WTC11 (cell line): Measurements from ENCODE around the gene PNLDC1. TPM values are rescaled to one million over a fixed set of nuclear protein-coding genes. Genes with fewer than 3 reads are reported as not detected.

Experiments
- ATAC-seq: fragments of 200-7000 bp; cut with Tn5 transposase; 2 replicates; pipeline ENCODE4 v1.10.0; 2021; ENCODE audit warnings: mild to moderate bottlenecking, moderate library complexity
- CTCF ChIA-PET: fragments of 300-600 bp; sonication (Branson Sonifier 250); formaldehyde crosslinking; loops from one replicate; lab custom pipeline; 2021; ENCODE audit warnings: antibody characterized with exemption; lab: Charles Lee
- POLR2A ChIA-PET: fragments of 350-600 bp; sonication (Branson Sonifier 250); formaldehyde crosslinking; loops from one replicate; lab custom pipeline; 2021; ENCODE audit warnings: antibody characterized with exemption; lab: Charles Lee
- DNase-seq: peaks from one replicate; pipeline ENCODE4 v3.0.0; 2021; ENCODE audit warnings: low spot score
- H3K27ac Mint-ChIP-seq: 2 replicates; pipeline ENCODE4 v1.8.0; 2021; ENCODE audit warnings: mixed read lengths
- H3K27me3 Mint-ChIP-seq: 2 replicates; pipeline ENCODE4 v1.8.0; 2021; ENCODE audit warnings: low read depth, mild to moderate bottlenecking, moderate library complexity, mixed read lengths
- H3K36me3 Mint-ChIP-seq: 2 replicates; pipeline ENCODE4 v1.8.0; 2021; ENCODE audit warnings: mixed read lengths
- H3K4me1 Mint-ChIP-seq: 2 replicates; pipeline ENCODE4 v1.8.0; 2022; ENCODE audit warnings: mixed read lengths
- H3K4me3 Mint-ChIP-seq: 2 replicates; pipeline ENCODE4 v1.8.0; 2021; ENCODE audit warnings: mild to moderate bottlenecking, moderate library complexity, mixed read lengths
- H3K9me3 Mint-ChIP-seq: 2 replicates; pipeline ENCODE4 v1.8.0; 2021; ENCODE audit warnings: mixed read lengths
- ARID4B ChIP-seq: sonication (generic); formaldehyde crosslinking; IDR thresholded peaks from 2 replicates; pipeline ENCODE4 v1.8.0; 2023; ENCODE audit warnings: missing genetic modification reagents, mild to moderate bottlenecking, borderline replicate concordance
- CDX4 ChIP-seq: fragments of 250-450 bp; sonication (Bioruptor Pico); IDR thresholded peaks from 2 replicates; pipeline ENCODE4 v1.9.0; 2021; ENCODE audit warnings: moderate library complexity, mild to moderate bottlenecking, inconsistent platforms, borderline replicate concordance
- E2F1 ChIP-seq: sonication (generic); formaldehyde crosslinking; IDR thresholded peaks from 2 replicates; pipeline ENCODE4 v1.8.0; 2022; ENCODE audit warnings: mild to moderate bottlenecking, missing genetic modification reagents
- EMX1 ChIP-seq: fragments of 250-450 bp; sonication (Bioruptor Pico); IDR thresholded peaks from 2 replicates; pipeline ENCODE4 v1.8.0; 2021; ENCODE audit warnings: mild to moderate bottlenecking
- ERG ChIP-seq: fragments of 250-450 bp; sonication (Bioruptor Pico); IDR thresholded peaks from 2 replicates; pipeline ENCODE4 v1.8.0; 2021; ENCODE audit warnings: mild to moderate bottlenecking
- FOXK1 ChIP-seq: sonication (generic); formaldehyde crosslinking; IDR thresholded peaks from 2 replicates; pipeline ENCODE4 v1.8.0; 2022; ENCODE audit warnings: mild to moderate bottlenecking, moderate library complexity, missing genetic modification reagents
- MLX ChIP-seq: sonication (generic); formaldehyde crosslinking; IDR thresholded peaks from 2 replicates; pipeline ENCODE4 v1.8.1; 2023; ENCODE audit warnings: mild to moderate bottlenecking, missing genetic modification reagents, moderate library complexity
- NFATC4 ChIP-seq: fragments of 250-450 bp; sonication (Bioruptor Pico); IDR thresholded peaks from 2 replicates; pipeline ENCODE4 v1.9.0; 2021; ENCODE audit warnings: mild to moderate bottlenecking
- NR3C1 ChIP-seq: sonication (generic); formaldehyde crosslinking; conservative IDR thresholded peaks from 2 replicates; pipeline ENCODE4 v1.8.1; 2023; ENCODE audit warnings: low read depth, mild to moderate bottlenecking, missing genetic modification reagents
- RORB ChIP-seq: fragments of 250-450 bp; sonication (Bioruptor Pico); IDR thresholded peaks from 2 replicates; pipeline ENCODE4 v1.9.0; 2021; ENCODE audit warnings: mild to moderate bottlenecking
- TEAD1 ChIP-seq: sonication (generic); formaldehyde crosslinking; IDR thresholded peaks from 2 replicates; pipeline ENCODE4 v1.8.0; 2022; ENCODE audit warnings: mild to moderate bottlenecking, missing genetic modification reagents
- TEAD4 ChIP-seq: sonication (generic); formaldehyde crosslinking; IDR thresholded peaks from 2 replicates; pipeline ENCODE4 v1.8.0; 2022; ENCODE audit warnings: mild to moderate bottlenecking, missing genetic modification reagents
- ZNF396 ChIP-seq: fragments of 250-450 bp; sonication (Bioruptor Pico); IDR thresholded peaks from 2 replicates; pipeline ENCODE4 v1.8.0; 2021; ENCODE audit warnings: mild to moderate bottlenecking, moderate library complexity, borderline replicate concordance
- total RNA-seq: library from RNA; stranded (reverse); gene quantifications from 3 replicates; pipeline ENCODE4 v1.2.3, GENCODE V29; 2021

PNLDC1 gene
- total RNA-seq, 1 experiment from 2014 or later = 0.39 TPM

GRCh38 chr6:159759645-159760044 lies 40.4 kb upstream of the PNLDC1 start:
- CTCF ChIA-PET = no interaction called here
- Mint-ChIP-seq H3K4me1 (peaks cover 32% of the 10 kb centered on the region), H3K4me3 (peak overlapping the region; percentile 2; the same call in 1 of the 2 replicates), H3K27ac (peak overlapping the region; percentile 85), H3K27me3 (no peaks in the 10 kb centered on the region; the same call in 1 of the 2 replicates), H3K36me3 (peaks cover 56% of the 10 kb centered on the region), H3K9me3 (no peaks in the 10 kb centered on the region)
- TF ChIP-seq NFATC4 (CRISPR knock-in tag) (0 out of 2 replicates have a peak, but pooled peaks have one; percentile 28), NR3C1 (no peak), CDX4 (no peak), MLX (no peak), RORB (CRISPR knock-in tag) (no peak), ARID4B (CRISPR knock-in tag) (no peak), E2F1 (CRISPR knock-in tag) (no peak)
- no peak for ATAC-seq
- POLR2A ChIA-PET = interaction anchor here (0.7 to 2.2 kb wide), 3 partner anchors 29 to 33 kb away, joined by 3 to 10 read pairs (median 4); partner anchors contain the start of gene WTAP
- DNase-seq = no peak

- ATAC-seq (peak; percentile 41), DNase-seq (peak; percentile 25)
- Mint-ChIP-seq H3K36me3 (peaks cover 52% of the 10 kb centered on the region), H3K27ac (peak overlapping the region; percentile 96), H3K4me1 (peaks cover 34% of the 10 kb centered on the region), H3K4me3 (peak overlapping the region; percentile 79), H3K27me3 (no peaks in the 10 kb centered on the region; the same call in 1 of the 2 replicates), H3K9me3 (no peaks in the 10 kb centered on the region)
- CTCF ChIA-PET = no interaction called here
- POLR2A ChIA-PET = interaction anchor here (1.1 to 2.2 kb wide), 5 partner anchors 28 to 68 kb away, joined by 3 to 10 read pairs (median 5); partner anchors contain the start of genes MRPL18 and WTAP
- TF ChIP-seq ZNF396 (CRISPR knock-in tag) = no peak
- TF ChIP-seq TEAD4 (CRISPR knock-in tag) = peak; percentile 78; the same call in 1 of the 2 replicates
- 0 out of 2 replicates have a peak, but pooled peaks have one; percentile 27 for TF ChIP-seq ERG (CRISPR knock-in tag)
- TF ChIP-seq FOXK1 = no peak
- TF ChIP-seq MLX = no peak
- peak; percentile 96; the same call in 1 of the 2 replicates for TF ChIP-seq TEAD1 (CRISPR knock-in tag)
- no peak for TF ChIP-seq EMX1 (CRISPR knock-in tag)
These were observed 39.4 kb upstream of the PNLDC1 start for GRCh38 chr6:159760602-159761057.
